IgD-negative memory B cell (primary cell): ENCODE data around the gene APOH. TPM values are rescaled to one million over a fixed set of nuclear protein-coding genes. Genes with fewer than 3 reads are reported as not detected.
A peak's percentile ranks its signal among the peaks of the same experiment; 100 is the strongest.
"Not testable (repeated sequence)": the region's sequence is repeated elsewhere in the genome, so short reads cannot be mapped to it uniquely, and the experiment has no call there.

Experiments used
- H3K27ac Mint-ChIP-seq, 3 donors: one replicate each; pipeline ENCODE4 v1.8.0; 2020 to 2022; ENCODE audit warnings: mild to moderate bottlenecking in 3 of 3, mixed read lengths in 3 of 3, moderate library complexity in 1 of 3
- H3K27me3 Mint-ChIP-seq: one replicate; pipeline ENCODE4 v1.8.0; 2021; ENCODE audit warnings: mixed read lengths
- H3K36me3 Mint-ChIP-seq: one replicate; pipeline ENCODE4 v1.8.0; 2020; ENCODE audit warnings: mild to moderate bottlenecking, mixed read lengths
- H3K4me1 Mint-ChIP-seq, 3 donors: one replicate each; pipeline ENCODE4 v1.8.0; 2020 to 2022; ENCODE audit warnings: mixed read lengths in 3 of 3, mild to moderate bottlenecking in 1 of 3
- H3K4me3 Mint-ChIP-seq, 4 donors: one replicate each; pipeline ENCODE4 v1.8.0; 2020 to 2022; ENCODE audit warnings: mild to moderate bottlenecking in 4 of 4, mixed read lengths in 4 of 4, moderate library complexity in 3 of 4
- H3K9me3 Mint-ChIP-seq, 3 donors: one replicate each; pipeline ENCODE4 v1.8.0; 2020 to 2021; ENCODE audit warnings: mixed read lengths in 3 of 3, mild to moderate bottlenecking in 1 of 3
- polyA plus RNA-seq: library from polyadenylated mRNA; unstranded; fragments of 300-500 nt; fragmentation: Illumina TruSeq; gene quantifications from one replicate; pipeline ENCODE4 v1.2.3, GENCODE V29; 2021

Gene APOH
- polyA plus RNA-seq, 1 donor from 2014 or later = not detected

- Mint-ChIP-seq H3K4me3 (no peak overlapping the region), H3K27me3 (peaks cover 2% of the 10 kb centered on the region), H3K27ac (no peak overlapping the region), H3K4me1 (peaks cover 0 to 1% (median 0%) of the 10 kb centered on the region in 3 donors), H3K9me3 (no peaks in the 10 kb centered on the region), H3K36me3 (no peaks in the 10 kb centered on the region)
These were observed 25.9 kb upstream of the APOH start for GRCh38 chr17:66255112-66255511.

DNA sequence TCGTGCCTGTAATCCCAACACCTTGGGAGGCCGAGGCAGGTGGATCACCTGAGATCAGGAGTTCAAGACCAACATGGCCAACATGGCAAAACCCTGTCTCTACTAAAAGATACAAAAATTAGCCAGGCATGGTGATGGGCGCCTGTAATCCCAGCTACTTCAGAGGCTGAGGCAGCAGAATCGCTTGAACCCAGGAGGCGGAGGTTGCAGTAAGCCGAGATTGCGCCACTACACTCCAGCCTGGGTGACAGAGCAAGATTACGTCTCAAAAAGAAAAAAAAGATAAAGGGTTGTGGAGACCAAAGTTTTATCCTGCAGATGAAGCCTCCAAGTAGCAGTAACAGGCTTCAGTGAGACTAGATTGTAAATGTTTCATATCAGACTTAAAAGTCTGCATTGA, 24.2 kb upstream of the APOH start:
- not testable (repeated sequence) for H3K9me3 Mint-ChIP-seq, H3K36me3 Mint-ChIP-seq, H3K27me3 Mint-ChIP-seq, H3K27ac Mint-ChIP-seq, H3K4me1 Mint-ChIP-seq, H3K4me3 Mint-ChIP-seq

DNA sequence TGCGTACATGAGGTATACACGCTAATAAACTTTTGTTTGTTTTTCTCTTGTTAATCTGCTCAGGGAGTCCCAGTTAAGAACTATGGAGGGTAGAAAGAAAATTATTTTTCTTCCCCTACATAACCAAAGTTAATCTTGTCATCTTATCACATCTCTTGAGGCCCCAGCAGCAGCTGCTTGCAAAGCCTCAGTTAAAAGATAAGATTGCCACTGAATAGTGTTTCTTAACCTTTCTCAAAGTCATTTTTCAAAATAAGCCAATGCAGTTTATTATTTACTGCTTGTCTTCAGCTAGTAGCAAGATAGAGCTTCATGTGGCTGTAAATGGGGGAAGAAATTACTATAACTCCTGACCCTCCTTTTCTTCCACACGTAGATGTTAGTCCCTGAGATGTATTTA, 21.5 kb upstream of the APOH start:
- Mint-ChIP-seq H3K27me3 (no peaks in the 10 kb centered on the region), H3K9me3 (no peaks in the 10 kb centered on the region), H3K36me3 (no peaks in the 10 kb centered on the region), H3K4me1 (peaks cover 3 to 4% (median 4%) of the 10 kb centered on the region in 3 donors), H3K27ac (no peak overlapping the region), H3K4me3 (no peak overlapping the region)

DNA sequence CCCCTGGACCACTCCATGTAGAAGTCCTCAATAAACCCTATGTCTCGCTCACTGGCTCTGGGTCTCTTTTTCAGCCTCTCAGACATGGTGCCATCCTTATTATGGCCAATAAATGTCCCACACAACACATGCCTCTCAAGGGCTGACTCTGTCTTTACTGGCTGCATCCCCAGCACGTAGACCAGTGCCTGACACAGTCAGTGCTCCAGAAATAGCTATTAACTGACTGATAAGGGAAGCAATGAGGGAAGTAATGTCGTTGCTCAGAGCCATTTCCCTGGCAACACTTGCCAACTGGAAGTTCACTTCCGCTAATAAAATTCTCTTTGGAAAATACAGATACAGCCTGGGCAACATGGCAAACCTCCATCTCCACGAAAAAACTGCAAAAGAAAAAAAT, 19.1 kb upstream of the APOH start:
- H3K4me1 Mint-ChIP-seq = peaks cover 3 to 4% (median 3%) of the 10 kb centered on the region in 3 donors

DNA sequence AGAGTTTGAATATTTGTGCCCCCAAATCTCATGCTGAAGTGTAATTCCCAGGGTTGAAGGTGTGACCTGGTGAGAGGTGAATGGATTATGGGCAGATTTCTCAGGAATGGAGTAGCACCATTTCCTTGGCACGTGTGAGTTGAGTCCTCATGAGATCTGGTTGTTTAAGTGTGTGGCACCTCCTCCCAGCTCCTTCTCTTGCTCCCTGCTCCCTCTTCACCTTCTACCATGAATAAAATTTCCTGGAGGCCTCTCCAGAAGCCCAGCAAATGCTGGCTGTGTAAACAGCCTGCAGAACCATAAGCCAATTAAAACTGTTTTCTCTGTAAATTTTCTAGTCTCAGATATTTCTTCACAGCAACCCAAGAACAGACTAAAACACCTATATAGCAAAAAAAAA, 12.6 kb upstream of the APOH start:
- Mint-ChIP-seq H3K27me3 (peaks cover 1% of the 10 kb centered on the region), H3K4me1 (peaks cover 3 to 4% (median 3%) of the 10 kb centered on the region in 3 donors), H3K27ac (no peak overlapping the region), H3K36me3 (no peaks in the 10 kb centered on the region), H3K9me3 (no peaks in the 10 kb centered on the region), H3K4me3 (peak overlapping the region in 1 of 4 donors; percentile 76)

More for the DNA sequence above, 19.1 kb upstream of the APOH start:
- Mint-ChIP-seq H3K4me3 (no peak overlapping the region), H3K9me3 (no peaks in the 10 kb centered on the region), H3K27ac (peak overlapping the region in 1 of 3 donors; percentile 77), H3K27me3 (no peaks in the 10 kb centered on the region), H3K36me3 (no peaks in the 10 kb centered on the region)

- H3K36me3 Mint-ChIP-seq = no peaks in the 10 kb centered on the region
- no peaks in the 10 kb centered on the region for H3K9me3 Mint-ChIP-seq
- no peak overlapping the region for H3K4me3 Mint-ChIP-seq
- H3K27ac Mint-ChIP-seq = peak overlapping the region in 1 of 3 donors; percentile 36
- H3K4me1 Mint-ChIP-seq = no peaks in the 10 kb centered on the region
- peaks cover 1% of the 10 kb centered on the region for H3K27me3 Mint-ChIP-seq
These were observed 11.4 kb upstream of the APOH start for GRCh38 chr17:66240630-66241029.

DNA sequence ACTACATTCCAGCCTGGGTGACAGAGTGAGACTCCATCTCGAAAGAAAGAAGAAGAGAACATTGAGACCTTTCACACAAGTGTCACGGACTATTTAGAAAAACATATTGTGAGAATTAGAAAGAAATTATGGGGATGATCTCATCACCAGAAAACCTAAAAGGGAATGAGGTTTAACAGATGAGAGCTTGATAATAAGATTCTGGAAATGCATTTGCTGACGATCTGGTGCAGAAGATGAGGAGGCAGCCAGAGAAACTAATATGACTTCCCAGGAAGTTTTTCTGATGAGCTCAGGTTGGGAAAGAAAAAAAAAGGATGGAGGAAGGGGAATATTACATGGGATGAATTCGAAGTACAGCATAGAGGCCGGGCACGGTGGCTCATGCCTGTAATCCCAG, 10.8 kb upstream of the APOH start:
- no peaks in the 10 kb centered on the region for H3K4me1 Mint-ChIP-seq
- no peak overlapping the region for H3K27ac Mint-ChIP-seq
- no peaks in the 10 kb centered on the region for H3K9me3 Mint-ChIP-seq
- no peaks in the 10 kb centered on the region for H3K36me3 Mint-ChIP-seq
- H3K27me3 Mint-ChIP-seq = peaks cover 1% of the 10 kb centered on the region
- H3K4me3 Mint-ChIP-seq = no peak overlapping the region

DNA sequence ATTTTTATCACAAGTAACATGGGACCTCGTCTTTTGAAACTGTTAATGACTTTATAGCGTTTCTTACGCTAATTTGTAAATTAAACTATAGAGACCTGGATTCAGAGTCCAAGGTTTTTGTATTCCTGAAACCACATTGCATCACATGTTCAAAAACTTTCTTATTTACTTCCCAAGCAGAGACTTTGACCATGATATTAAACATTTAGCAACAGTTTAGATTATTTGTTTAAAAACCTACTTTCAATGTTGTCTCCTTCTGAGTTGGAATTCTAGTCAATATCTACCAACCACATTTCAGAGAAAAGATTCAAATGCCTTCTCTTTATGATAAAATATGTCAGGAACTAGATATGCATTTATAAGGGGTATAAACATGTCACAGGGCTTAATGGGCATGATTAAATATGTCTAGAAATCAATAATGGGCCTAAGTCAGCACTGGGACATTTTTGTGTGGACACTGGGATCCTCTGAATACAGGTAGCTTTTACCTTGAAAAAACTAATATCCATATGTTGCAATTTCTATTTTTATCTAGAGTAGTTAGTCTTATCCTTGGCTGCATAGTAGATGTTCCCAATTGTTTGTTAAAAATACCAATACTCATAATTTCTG, 6.3 kb upstream of the APOH start:
- no peaks in the 10 kb centered on the region for H3K36me3 Mint-ChIP-seq
- H3K27ac Mint-ChIP-seq = no peak overlapping the region
- H3K4me3 Mint-ChIP-seq = peak overlapping the region in 1 of 4 donors; percentile 10
- peaks cover 0 to 8% (median 2%) of the 10 kb centered on the region in 3 donors for H3K9me3 Mint-ChIP-seq
- H3K27me3 Mint-ChIP-seq = peaks cover 1% of the 10 kb centered on the region
- H3K4me1 Mint-ChIP-seq = no peaks in the 10 kb centered on the region

DNA sequence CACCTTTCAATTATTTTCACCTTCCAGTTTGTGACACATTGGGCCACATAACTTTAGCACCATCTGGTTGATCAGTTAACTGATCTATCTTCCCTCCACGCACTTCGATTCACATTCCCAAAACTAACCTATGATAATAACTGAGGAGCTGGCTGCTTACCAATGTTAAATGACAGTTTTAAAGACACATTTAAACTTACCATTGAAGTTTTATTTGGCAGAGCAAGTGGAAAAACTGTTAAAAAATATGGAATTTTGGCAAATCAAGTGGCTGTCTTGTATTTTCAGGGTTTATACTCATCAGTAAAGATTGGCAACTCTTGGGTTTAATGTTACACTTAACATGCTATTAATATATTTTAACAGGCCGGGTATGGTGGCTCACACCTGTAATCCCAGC, 5.4 kb upstream of the APOH start:
- Mint-ChIP-seq H3K36me3 (no peaks in the 10 kb centered on the region), H3K9me3 (peaks cover 0 to 8% (median 2%) of the 10 kb centered on the region in 3 donors), H3K4me1 (no peaks in the 10 kb centered on the region), H3K27ac (no peak overlapping the region), H3K4me3 (no peak overlapping the region), H3K27me3 (peaks cover 1% of the 10 kb centered on the region)

DNA sequence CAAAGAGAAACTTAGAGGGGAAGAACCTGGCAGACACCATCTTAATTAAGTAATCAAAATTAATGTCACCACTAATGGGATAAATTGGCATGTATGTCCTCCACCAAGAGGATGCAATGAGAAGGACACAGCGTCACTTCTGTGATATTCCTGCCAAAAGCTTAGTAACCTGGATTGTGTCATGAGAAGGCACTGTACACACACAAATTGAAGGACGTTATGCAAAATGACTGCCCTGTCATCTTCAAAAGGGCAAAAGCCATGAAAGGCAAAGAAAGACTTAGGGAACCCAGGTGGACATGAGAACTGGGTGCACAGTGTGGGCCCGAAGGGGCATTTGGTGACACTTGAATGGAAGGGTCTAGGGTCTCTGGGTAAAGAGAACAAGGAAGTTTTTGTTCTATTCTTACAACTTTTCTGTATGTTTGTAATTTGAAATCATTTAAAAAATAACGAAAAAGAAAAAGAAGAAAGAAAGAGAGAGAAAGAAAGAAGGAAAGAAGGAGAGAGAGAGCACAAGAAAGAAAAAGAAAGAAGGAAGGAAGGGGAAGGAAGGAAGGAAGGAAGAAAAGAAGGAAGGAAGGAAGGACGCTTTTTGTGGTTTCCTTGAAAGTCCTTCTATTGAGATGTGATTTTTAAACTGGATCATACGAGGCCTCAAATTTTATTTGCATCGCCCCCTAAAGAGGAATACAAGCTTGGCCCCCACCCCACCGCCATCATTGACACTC, 4.0 kb upstream of the APOH start:
- Mint-ChIP-seq H3K27me3 (no peaks in the 10 kb centered on the region), H3K4me1 (peaks cover 0 to under 1% (median 0%) of the 10 kb centered on the region in 3 donors), H3K4me3 (no peak overlapping the region), H3K27ac (no peak overlapping the region), H3K9me3 (peaks cover 0 to 8% (median 2%) of the 10 kb centered on the region in 3 donors), H3K36me3 (no peaks in the 10 kb centered on the region)

DNA sequence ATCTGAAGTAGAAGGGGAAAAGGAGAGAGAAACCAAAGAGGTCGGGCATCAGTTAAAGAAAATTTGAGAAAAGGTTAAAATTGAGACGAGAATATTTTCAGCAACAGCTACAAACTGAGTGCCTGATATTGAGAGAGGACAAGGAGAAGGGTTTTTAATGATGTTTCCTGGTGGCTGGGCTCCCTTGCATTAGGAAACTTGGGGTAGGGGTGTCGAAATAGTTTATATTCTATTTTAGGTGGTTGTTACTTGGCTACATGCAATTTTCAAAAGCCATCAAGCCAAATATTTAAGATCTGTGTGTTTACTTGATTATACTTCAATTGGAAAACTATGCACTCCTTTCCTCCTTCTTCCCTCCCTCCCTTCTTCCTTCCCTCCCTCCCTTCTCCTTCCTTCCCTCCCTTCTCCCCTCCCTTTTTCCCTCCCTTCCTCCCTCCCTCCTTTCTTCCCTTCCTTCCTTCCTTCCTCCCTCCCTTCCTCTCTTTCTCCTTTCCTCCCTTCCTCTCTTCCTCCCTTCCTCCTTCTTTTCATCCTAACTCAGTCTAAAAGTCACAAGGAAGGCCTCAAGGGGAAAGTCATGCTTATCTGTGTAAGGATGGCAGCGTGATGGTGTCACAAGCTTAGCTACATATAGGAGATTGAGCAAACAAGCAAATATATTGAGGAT, 1.8 kb upstream of the APOH start:
- Mint-ChIP-seq H3K27me3 (no peaks in the 10 kb centered on the region), H3K4me1 (peaks cover 0 to 1% (median 0%) of the 10 kb centered on the region in 3 donors), H3K36me3 (no peaks in the 10 kb centered on the region), H3K27ac (no peak overlapping the region), H3K9me3 (peaks cover 0 to 8% (median 2%) of the 10 kb centered on the region in 3 donors), H3K4me3 (no peak overlapping the region)

DNA sequence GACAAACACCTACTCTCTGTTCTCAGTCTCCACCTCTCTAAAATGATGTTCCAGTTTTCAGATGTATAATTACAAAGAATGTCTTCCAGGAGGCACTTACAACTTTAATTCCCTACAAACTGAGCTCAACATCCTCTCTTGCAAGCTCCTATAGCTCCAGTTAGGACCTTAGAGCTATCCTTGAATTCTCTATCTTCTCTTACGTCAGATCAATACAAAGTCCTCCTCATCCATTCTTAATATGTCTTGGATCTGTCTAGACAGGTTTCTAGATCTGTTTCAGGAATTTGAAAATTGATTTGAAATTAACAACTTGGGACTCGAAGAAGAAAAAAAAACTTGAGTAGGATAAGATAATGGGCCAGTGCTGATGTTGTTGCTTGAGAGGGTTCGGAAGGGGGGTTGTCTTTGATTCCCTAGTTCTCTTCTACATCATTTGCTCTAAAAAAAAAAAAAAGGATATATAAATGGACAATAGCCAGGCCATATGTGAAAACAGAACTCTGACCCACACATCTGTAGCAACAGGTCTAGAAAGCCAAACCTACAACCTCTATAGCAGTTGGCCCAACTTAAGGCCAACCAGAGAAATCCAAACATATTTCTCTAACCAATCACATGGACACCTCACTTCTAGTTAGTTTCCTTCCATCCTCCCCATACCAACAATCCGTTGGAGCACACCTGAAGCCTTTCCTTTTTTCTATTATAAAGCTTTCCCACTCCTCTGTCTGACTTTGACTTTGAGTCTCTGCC, 746 bp upstream of the APOH start:
- H3K4me1 Mint-ChIP-seq = peaks cover 0 to 2% (median 1%) of the 10 kb centered on the region in 3 donors
- H3K27ac Mint-ChIP-seq = no peak overlapping the region
- H3K9me3 Mint-ChIP-seq = peaks cover 0 to 8% (median 2%) of the 10 kb centered on the region in 3 donors
- H3K27me3 Mint-ChIP-seq = peaks cover 2% of the 10 kb centered on the region
- no peak overlapping the region for H3K4me3 Mint-ChIP-seq
- H3K36me3 Mint-ChIP-seq = no peaks in the 10 kb centered on the region

- Mint-ChIP-seq H3K9me3 (no peaks in the 10 kb centered on the region), H3K4me3 (no peak overlapping the region), H3K36me3 (no peaks in the 10 kb centered on the region), H3K27ac (no peak overlapping the region), H3K4me1 (peaks cover 0 to 2% (median 1%) of the 10 kb centered on the region in 3 donors), H3K27me3 (peaks cover 7% of the 10 kb centered on the region)
These were observed 1.8 kb downstream of the APOH start for GRCh38 chr17:66227212-66228045.

DNA sequence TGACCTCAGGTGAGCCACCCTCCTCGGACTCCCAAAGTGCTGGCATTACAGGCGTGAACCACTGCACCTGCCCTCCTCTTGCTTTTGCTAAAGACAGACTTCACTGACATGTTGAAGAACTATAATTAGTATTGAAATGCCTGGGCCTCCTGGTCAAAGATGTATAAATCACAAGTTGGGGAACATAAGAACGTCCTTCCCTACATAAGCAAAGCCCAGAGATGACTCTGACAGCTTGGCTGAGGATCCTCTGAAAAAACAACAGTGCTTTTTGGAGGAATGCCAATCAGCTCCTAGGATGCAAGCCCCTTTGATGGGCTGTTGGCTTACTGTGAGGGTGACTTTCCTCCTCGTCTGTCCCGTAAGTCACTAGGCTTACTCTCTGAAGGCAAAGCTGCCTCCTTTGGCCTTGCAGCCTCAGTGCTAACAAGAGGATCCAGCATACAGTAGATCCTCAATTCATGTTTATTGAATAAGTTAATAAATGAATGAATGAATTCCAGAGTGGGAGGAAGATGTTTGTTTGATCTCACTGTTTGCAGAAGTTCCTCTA, 6.3 kb downstream of the APOH start:
- Mint-ChIP-seq H3K4me3 (peak overlapping the region in 1 of 4 donors; percentile 3), H3K9me3 (peaks cover 0 to under 1% (median 0%) of the 10 kb centered on the region in 3 donors), H3K36me3 (no peaks in the 10 kb centered on the region), H3K27me3 (peaks cover 17% of the 10 kb centered on the region), H3K4me1 (peaks cover 0 to 3% (median 2%) of the 10 kb centered on the region in 3 donors), H3K27ac (no peak overlapping the region)
